GM06990 (cell line): ENCODE data around the gene NUDT22.

Source experiments
- DNase-seq: peaks from one replicate; pipeline ENCODE4 v3.0.0-alpha.2; 2011; ENCODE audit not compliant: insufficient read length; ENCODE audit errors: extremely low read depth
- H3K27me3 ChIP-seq: replicated peaks from 2 replicates; pipeline ENCODE4 v1.6.0; 2011; ENCODE audit warnings: low read length; ENCODE audit not compliant: control insufficient read depth, insufficient read depth
- H3K36me3 ChIP-seq: 2 replicates; pipeline ENCODE4 v1.5.1; 2011; ENCODE audit warnings: low read length; ENCODE audit not compliant: control insufficient read depth, insufficient read depth
- H3K4me3 ChIP-seq: replicated peaks from 2 replicates; pipeline ENCODE4 v1.5.1; 2011; ENCODE audit warnings: low read depth, mild to moderate bottlenecking, control low read depth, low read length
- TF ChIP-seq, protein P1 (sequence below): IDR thresholded peaks from 2 replicates; pipeline ENCODE4 v1.5.1; 2011; ENCODE audit warnings: low read length, control low read depth, mild to moderate bottlenecking, inconsistent platforms; ENCODE audit not compliant: insufficient read depth, poor library complexity, severe bottlenecking

NUDT22 gene

DNA sequence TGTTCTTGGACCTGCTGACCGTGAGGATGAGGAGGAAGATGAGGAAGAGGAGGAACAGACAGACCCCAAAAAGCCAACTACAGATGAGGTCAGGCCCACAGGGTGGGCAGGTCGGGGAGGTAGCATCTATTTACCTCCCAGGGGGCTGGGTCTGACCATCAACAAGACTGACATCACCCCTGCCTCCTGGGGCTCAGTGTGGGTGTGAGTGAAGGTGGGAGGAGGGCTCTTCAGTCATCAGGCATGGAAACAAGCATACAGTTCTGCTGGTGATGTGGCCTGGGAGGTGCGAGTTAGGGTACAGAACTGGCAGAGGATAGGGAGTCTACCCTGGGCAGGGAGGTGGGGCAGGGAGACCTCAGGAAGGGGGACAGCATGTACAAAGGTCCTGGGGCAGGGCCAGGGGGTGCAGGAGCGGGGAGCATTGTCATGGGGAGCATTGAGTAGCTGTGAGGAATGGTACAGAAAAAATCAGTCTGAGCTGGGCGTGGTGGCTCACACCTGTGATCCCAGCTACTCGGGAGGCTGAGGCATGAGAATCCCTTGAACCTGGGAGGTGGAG is 34.2 kb downstream of the NUDT22 start:
- no peaks in the 10 kb centered on the region for H3K27me3 ChIP-seq

DNA sequence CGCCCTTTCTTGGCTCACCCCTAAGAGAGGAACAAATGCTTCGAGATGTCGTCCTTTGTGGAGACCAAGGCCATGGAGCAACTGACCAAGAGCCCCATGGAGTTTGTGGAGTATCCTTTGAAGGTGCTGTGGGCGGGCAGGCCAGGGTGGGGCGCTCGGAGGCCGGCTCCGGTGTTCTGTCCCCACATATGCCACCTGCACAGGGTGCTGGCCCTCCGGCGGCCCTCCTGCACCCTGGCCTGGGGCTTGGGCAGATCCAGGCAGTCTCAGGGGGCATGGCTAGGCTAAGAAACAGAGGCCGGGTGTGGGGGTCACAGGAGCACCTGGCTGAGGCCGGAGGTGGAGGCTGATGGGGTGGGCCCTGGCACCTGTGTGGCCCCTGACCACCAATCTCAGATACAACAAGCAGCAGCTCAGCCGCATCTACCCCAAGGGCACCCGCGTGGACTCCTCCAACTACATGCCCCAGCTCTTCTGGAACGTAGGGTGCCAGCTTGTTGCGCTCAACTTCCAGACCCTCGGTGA is 35.5 kb downstream of the NUDT22 start:
- TF ChIP-seq, protein P1, sequence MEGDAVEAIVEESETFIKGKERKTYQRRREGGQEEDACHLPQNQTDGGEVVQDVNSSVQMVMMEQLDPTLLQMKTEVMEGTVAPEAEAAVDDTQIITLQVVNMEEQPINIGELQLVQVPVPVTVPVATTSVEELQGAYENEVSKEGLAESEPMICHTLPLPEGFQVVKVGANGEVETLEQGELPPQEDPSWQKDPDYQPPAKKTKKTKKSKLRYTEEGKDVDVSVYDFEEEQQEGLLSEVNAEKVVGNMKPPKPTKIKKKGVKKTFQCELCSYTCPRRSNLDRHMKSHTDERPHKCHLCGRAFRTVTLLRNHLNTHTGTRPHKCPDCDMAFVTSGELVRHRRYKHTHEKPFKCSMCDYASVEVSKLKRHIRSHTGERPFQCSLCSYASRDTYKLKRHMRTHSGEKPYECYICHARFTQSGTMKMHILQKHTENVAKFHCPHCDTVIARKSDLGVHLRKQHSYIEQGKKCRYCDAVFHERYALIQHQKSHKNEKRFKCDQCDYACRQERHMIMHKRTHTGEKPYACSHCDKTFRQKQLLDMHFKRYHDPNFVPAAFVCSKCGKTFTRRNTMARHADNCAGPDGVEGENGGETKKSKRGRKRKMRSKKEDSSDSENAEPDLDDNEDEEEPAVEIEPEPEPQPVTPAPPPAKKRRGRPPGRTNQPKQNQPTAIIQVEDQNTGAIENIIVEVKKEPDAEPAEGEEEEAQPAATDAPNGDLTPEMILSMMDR, result no peak
- no peak for DNase-seq
- peaks cover 12% of the 10 kb centered on the region for H3K36me3 ChIP-seq
- H3K27me3 ChIP-seq, result no peaks in the 10 kb centered on the region
- H3K4me3 ChIP-seq, result no peak overlapping the region

More for the DNA sequence above, 34.2 kb downstream of the NUDT22 start:
- peaks cover 16% of the 10 kb centered on the region for H3K36me3 ChIP-seq
- DNase-seq, result no peak
- TF ChIP-seq, protein P1, result no peak
- H3K4me3 ChIP-seq, result no peak overlapping the region

DNA sequence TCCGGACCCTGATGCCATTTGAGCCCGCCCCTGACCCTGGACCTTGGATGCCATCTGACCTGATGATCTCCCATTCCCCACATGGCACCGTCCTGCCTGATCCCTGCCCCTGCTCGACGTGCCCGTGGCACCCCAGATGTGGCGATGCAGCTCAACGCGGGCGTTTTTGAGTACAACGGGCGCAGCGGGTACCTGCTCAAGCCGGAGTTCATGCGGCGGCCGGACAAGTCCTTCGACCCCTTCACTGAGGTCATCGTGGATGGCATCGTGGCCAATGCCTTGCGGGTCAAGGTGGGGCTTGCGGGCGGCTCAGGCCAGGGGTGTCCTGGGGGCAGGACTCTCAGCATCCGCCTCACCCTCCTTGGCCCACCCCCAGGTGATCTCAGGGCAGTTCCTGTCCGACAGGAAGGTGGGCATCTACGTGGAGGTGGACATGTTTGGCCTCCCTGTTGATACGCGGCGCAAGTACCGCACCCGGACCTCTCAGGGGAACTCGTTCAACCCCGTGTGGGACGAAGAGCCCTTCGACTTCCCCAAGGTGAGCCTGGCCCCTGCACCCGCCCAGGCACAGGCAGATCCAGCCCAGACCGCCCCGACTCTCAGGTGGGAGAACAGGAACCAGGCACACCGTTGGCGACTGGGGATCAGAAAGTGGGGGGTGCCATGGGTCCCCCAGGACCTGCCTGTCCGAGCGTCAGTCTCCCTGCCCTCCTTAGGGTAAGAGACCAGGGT is 36.4 kb downstream of the NUDT22 start:
- no peak overlapping the region for H3K4me3 ChIP-seq
- peaks cover 11% of the 10 kb centered on the region for H3K36me3 ChIP-seq
- no peaks in the 10 kb centered on the region for H3K27me3 ChIP-seq
- no peak for DNase-seq
- TF ChIP-seq, protein P1, result no peak

DNA sequence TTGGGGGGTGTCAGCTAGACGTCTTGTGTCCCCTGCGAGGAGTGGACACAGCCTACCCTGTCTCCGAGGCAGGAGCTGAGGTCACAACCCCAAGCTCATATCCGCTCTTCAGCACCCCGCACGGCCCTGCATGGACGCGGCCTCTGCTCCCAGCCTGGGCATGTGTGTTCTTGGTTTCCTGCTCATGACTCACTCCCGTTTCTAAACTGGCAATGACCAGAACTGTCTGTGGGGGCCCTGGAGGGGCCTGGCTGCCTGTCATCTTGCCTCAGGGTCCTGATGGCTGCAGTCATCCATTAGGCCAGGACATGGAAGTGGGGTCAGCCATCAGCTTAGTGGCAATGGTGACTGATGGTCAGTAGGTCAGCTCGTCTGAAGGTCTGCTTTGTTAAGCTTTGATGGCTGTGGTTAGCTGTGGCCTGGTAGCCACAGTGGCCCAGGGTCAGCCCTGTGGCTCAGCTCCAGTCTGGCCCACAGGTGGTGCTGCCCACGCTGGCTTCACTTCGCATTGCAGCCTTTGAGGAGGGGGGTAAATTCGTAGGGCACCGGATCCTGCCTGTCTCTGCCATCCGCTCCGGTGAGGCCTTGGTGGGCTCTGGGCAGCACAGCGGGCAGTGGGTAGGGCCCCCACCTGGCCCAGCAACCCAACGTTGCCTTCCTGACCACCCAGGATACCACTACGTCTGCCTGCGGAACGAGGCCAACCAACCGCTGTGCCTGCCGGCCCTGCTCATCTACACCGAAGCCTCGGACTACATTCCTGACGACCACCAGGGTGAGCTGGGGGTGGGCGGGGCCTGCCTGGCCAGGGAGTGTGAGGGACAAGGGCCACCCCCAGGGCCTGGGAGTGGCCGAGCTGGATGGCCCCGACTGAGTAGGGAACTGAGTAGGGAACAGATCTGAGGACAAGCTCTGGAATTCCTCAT is 37.2 kb downstream of the NUDT22 start:
- H3K27me3 ChIP-seq, result no peaks in the 10 kb centered on the region
- no peak overlapping the region for H3K4me3 ChIP-seq
- no peak for DNase-seq
- H3K36me3 ChIP-seq, result peaks cover 11% of the 10 kb centered on the region
- TF ChIP-seq, protein P1, result no peak

DNA sequence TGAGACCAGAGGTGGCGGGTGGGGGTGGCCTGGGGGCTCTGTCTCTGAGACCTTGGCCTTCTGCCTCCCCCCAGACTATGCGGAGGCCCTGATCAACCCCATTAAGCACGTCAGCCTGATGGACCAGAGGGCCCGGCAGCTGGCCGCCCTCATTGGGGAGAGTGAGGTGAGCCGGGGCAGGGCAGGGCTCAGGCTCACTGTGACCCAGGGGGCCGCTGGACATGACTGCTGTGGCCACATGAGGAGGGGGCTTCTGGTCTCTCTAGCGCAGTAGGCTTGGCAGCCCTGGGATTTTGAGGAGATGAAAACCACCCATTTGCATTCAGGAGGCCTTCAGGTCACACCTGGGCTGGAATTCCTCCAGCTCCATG is 37.9 kb downstream of the NUDT22 start:
- TF ChIP-seq, protein P1, result no peak
- H3K27me3 ChIP-seq, result no peaks in the 10 kb centered on the region
- no peak overlapping the region for H3K4me3 ChIP-seq
- H3K36me3 ChIP-seq, result peaks cover 8% of the 10 kb centered on the region
- DNase-seq, result no peak
